Measurements from ENCODE around the gene ZDHHC21.

Gene ZDHHC21

DNA sequence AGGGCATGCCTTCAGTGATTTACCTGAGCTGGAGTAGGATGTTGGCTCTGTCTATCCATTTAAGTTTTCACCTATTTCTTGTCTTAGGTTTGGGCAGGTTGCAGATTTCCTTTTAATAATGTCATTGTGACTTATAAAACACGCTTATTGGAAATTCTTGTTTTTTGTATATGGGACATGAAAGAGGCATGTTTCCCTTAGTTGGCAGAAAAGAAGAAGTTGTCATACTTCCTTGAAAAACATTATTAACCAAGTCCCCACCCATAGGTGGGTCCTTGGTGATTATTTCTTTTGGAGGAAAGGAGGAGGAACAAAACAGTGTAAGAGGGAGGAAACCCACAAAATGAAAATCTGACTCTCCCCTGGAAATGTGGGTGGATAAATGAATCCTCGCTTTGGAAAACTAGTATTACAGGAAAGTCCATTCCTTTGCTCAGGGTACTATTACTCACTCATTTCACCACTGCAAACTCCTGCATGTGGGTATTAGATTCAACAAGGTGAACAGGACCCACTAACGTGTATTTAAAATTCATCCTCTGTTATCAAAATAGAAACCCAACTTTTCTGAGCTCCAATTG lies 20.0 kb upstream of the ZDHHC21 start:
- no peak overlapping the region for H3K27ac ChIP-seq (ENCODE audit: low read depth, low read length)
- H3K4me2 ChIP-seq (ENCODE audit: low read depth, low read length, poor library complexity, severe bottlenecking) = no peak overlapping the region
- H2AFZ ChIP-seq (ENCODE audit: low read depth, low read length, severe bottlenecking) = no peak overlapping the region
- H3K36me3 ChIP-seq (ENCODE audit: low read length) = no peaks in the 10 kb centered on the region
- TF ChIP-seq EZH2phosphoT487 (conservative IDR thresholded peaks at IDR 0.05; ENCODE audit: low read length) (no peak), CTCF (IDR thresholded peaks at IDR 0.05; ENCODE audit: insufficient read depth, low read length, poor library complexity, severe bottlenecking) (no peak)
- no peaks in the 10 kb centered on the region for H4K20me1 ChIP-seq (ENCODE audit: low read depth, low read length)
- no peaks in the 10 kb centered on the region for H3F3A ChIP-seq (ENCODE audit: insufficient read depth)
- H3K9me3 ChIP-seq (ENCODE audit: insufficient read depth, low read length) = no peaks in the 10 kb centered on the region
- no peaks in the 10 kb centered on the region for H3K27me3 ChIP-seq (ENCODE audit: low read length)
- H3K9me2 ChIP-seq (replicated peaks; ENCODE audit: insufficient read depth, low read length) = no peaks in the 10 kb centered on the region
- H3K9ac ChIP-seq (ENCODE audit: low read length) = no peak overlapping the region
- H3K79me2 ChIP-seq (ENCODE audit: insufficient read depth, low read length) = no peaks in the 10 kb centered on the region
- H3K4me3 ChIP-seq (ENCODE audit: insufficient read depth, low read length, poor library complexity, severe bottlenecking) = no peak overlapping the region

DNA sequence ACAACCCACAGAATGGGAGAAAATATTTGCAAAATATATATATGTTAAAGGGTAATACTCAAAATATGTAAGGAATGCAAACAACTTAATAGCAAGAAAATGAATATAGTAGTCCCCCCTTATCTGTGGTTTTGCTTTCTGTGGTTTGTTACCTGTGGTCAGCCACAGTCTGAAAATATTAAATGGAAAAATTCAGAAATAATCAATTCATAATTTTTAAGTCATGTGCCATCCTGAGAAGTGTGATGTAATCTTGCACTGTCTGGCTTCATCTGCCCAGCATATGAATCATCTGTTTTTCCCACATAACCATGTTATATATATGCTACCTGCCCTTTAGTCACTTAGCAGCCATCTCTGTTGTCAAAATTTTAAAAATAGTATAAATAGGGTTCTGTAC lies 17.6 kb upstream of the ZDHHC21 start:
- Histone ChIP-seq H2AFZ (ENCODE audit: low read depth, low read length, severe bottlenecking) (no peak overlapping the region), H3K4me2 (ENCODE audit: low read depth, low read length, poor library complexity, severe bottlenecking) (no peak overlapping the region), H3K36me3 (ENCODE audit: low read length) (no peaks in the 10 kb centered on the region), H3K9ac (ENCODE audit: low read length) (no peak overlapping the region), H3K27ac (ENCODE audit: low read depth, low read length) (no peak overlapping the region), H3K79me2 (ENCODE audit: insufficient read depth, low read length) (no peaks in the 10 kb centered on the region), H3K4me3 (ENCODE audit: insufficient read depth, low read length, poor library complexity, severe bottlenecking) (no peak overlapping the region), H3K9me2 (replicated peaks; ENCODE audit: insufficient read depth, low read length) (no peaks in the 10 kb centered on the region), H3K27me3 (ENCODE audit: low read length) (0 out of 2 replicates have a peak, but pooled peaks cover 3% of the 10 kb centered on the region), H4K20me1 (ENCODE audit: low read depth, low read length) (no peaks in the 10 kb centered on the region), H3K9me3 (ENCODE audit: insufficient read depth, low read length) (no peaks in the 10 kb centered on the region), H3F3A (ENCODE audit: insufficient read depth) (no peaks in the 10 kb centered on the region)
- no peak for TF ChIP-seq CTCF (IDR thresholded peaks at IDR 0.05; ENCODE audit: insufficient read depth, low read length, poor library complexity, severe bottlenecking)
- no peak for TF ChIP-seq EZH2phosphoT487 (conservative IDR thresholded peaks at IDR 0.05; ENCODE audit: low read length)

DNA sequence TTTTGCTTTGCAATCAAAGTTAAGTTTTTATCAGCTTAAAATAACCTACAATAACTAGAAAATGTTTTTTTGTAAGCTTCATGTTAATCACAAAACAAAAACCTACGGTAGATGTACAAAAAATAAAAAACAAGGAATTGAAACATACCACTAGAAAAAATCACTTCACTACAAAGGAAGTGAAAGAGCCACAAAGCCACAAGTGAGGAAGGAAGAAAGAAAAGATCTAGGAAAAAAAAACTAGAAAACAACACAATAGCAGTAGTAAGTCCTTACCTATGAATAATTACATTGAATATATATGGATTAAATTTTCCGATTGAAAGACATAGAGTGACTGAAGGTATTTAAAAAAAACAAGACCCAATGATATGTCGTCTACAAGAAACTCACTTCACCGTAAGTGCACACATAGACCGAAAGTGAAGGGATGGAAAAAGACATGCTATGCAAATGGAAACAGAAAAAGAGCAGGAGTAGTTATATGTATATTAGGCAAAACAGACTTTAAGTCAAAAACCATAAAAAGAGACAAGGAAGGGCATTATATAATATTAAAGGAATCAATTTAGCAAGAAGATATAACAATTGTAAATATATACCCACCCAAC lies 13.4 kb upstream of the ZDHHC21 start:
- no peak overlapping the region for H2AFZ ChIP-seq (ENCODE audit: low read depth, low read length, severe bottlenecking)
- H3K79me2 ChIP-seq (ENCODE audit: insufficient read depth, low read length) = no peaks in the 10 kb centered on the region
- H3K4me3 ChIP-seq (ENCODE audit: insufficient read depth, low read length, poor library complexity, severe bottlenecking) = no peak overlapping the region
- H3K9me2 ChIP-seq (replicated peaks; ENCODE audit: insufficient read depth, low read length) = no peaks in the 10 kb centered on the region
- H3K9ac ChIP-seq (ENCODE audit: low read length) = no peak overlapping the region
- H3K27ac ChIP-seq (ENCODE audit: low read depth, low read length) = no peak overlapping the region
- H3F3A ChIP-seq (ENCODE audit: insufficient read depth) = no peaks in the 10 kb centered on the region
- H3K27me3 ChIP-seq (ENCODE audit: low read length) = 0 out of 2 replicates have a peak, but pooled peaks cover 5% of the 10 kb centered on the region
- peaks cover 3% of the 10 kb centered on the region; the same call in 1 of the 2 replicates for H3K9me3 ChIP-seq (ENCODE audit: insufficient read depth, low read length)
- H3K4me2 ChIP-seq (ENCODE audit: low read depth, low read length, poor library complexity, severe bottlenecking) = no peak overlapping the region
- no peaks in the 10 kb centered on the region for H4K20me1 ChIP-seq (ENCODE audit: low read depth, low read length)
- no peaks in the 10 kb centered on the region for H3K36me3 ChIP-seq (ENCODE audit: low read length)
- TF ChIP-seq CTCF (IDR thresholded peaks at IDR 0.05; ENCODE audit: insufficient read depth, low read length, poor library complexity, severe bottlenecking) = no peak
- TF ChIP-seq EZH2phosphoT487 (conservative IDR thresholded peaks at IDR 0.05; ENCODE audit: low read length) = no peak
